ENCODE data around the gene MOCOS.
A peak's percentile ranks its signal among the peaks of the same experiment; 100 is the strongest.

MOCOS gene

DNA sequence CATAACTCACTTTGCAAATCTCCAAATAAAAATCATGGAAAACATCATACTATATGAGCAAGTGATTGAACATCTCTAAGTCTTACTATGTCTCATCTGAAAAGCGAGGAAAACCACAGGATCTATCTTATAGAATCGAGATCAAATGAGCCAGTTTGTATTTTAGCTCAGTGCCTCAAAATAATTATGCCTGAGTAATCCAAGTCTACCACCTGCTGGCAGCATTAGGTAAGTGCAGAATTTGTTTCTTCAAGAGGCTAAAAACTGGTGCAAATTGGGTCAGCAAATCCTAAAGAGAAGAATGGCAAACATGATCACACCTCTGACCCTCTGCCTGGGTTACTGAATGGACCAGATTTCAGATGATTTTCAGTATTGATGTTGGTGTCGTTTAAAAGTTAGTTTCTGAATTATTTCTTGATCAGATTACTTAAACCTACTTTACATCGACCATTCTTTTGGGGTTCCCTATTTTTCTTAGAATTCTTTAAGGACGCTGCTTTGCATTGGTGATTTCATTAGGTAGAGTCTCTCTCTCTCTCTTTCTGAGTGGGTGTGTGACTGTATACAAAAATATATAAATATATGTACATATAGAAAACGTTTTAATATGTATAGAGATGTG lies 97.5 kb downstream of the MOCOS start:
- no peak overlapping the region for H3K27ac ChIP-seq (ENCODE audit: low read length)
- no peaks in the 10 kb centered on the region for H3K9me3 ChIP-seq (ENCODE audit: control insufficient read depth in 2 of 2, low read length in 2 of 2)
- H3K4me1 ChIP-seq (ENCODE audit: control insufficient read depth, insufficient read depth, low read length): no peaks in the 10 kb centered on the region
- peaks cover 0 to 8% of the 10 kb centered on the region in 2 donors for H3K27me3 ChIP-seq (ENCODE audit: control insufficient read depth in 1 of 2, insufficient read depth in 2 of 2, low read length in 2 of 2)
- no peaks in the 10 kb centered on the region for H3K36me3 ChIP-seq (ENCODE audit: control insufficient read depth in 2 of 2, insufficient read depth in 2 of 2, low read length in 2 of 2)
- no peak overlapping the region for H3K9ac ChIP-seq (ENCODE audit: low read length in 2 of 2)
- H3K4me3 ChIP-seq (ENCODE audit: low read length in 2 of 2): no peak overlapping the region

GRCh38 chr18:36287653-36288052 lies 100.4 kb downstream of the MOCOS start:
- Histone ChIP-seq H3K27ac (ENCODE audit: low read length) (no peak overlapping the region), H3K4me1 (ENCODE audit: control insufficient read depth, insufficient read depth, low read length) (no peaks in the 10 kb centered on the region), H3K9ac (ENCODE audit: low read length in 2 of 2) (no peak overlapping the region), H3K36me3 (ENCODE audit: control insufficient read depth in 2 of 2, insufficient read depth in 2 of 2, low read length in 2 of 2) (no peaks in the 10 kb centered on the region), H3K27me3 (ENCODE audit: control insufficient read depth in 1 of 2, insufficient read depth in 2 of 2, low read length in 2 of 2) (peaks cover 0 to 8% of the 10 kb centered on the region in 2 donors), H3K4me3 (ENCODE audit: low read length in 2 of 2) (no peak overlapping the region), H3K9me3 (ENCODE audit: control insufficient read depth in 2 of 2, low read length in 2 of 2) (no peaks in the 10 kb centered on the region)

GRCh38 chr18:36288689-36289088 lies 101.4 kb downstream of the MOCOS start:
- peaks cover 0 to 6% of the 10 kb centered on the region in 2 donors for H3K27me3 ChIP-seq (ENCODE audit: control insufficient read depth in 1 of 2, insufficient read depth in 2 of 2, low read length in 2 of 2)
- no peaks in the 10 kb centered on the region for H3K36me3 ChIP-seq (ENCODE audit: control insufficient read depth in 2 of 2, insufficient read depth in 2 of 2, low read length in 2 of 2)
- no peak overlapping the region for H3K9ac ChIP-seq (ENCODE audit: low read length in 2 of 2)
- no peaks in the 10 kb centered on the region for H3K4me1 ChIP-seq (ENCODE audit: control insufficient read depth, insufficient read depth, low read length)
- H3K4me3 ChIP-seq (ENCODE audit: low read length in 2 of 2): no peak overlapping the region
- no peaks in the 10 kb centered on the region for H3K9me3 ChIP-seq (ENCODE audit: control insufficient read depth in 2 of 2, low read length in 2 of 2)
- no peak overlapping the region for H3K27ac ChIP-seq (ENCODE audit: low read length)

GRCh38 chr18:36294031-36294430 lies 106.7 kb downstream of the MOCOS start:
- H3K9me3 ChIP-seq (ENCODE audit: control insufficient read depth in 2 of 2, low read length in 2 of 2): no peaks in the 10 kb centered on the region
- H3K4me3 ChIP-seq (ENCODE audit: low read length in 2 of 2): no peak overlapping the region
- no peak overlapping the region for H3K9ac ChIP-seq (ENCODE audit: low read length in 2 of 2)
- H3K4me1 ChIP-seq (ENCODE audit: control insufficient read depth, insufficient read depth, low read length): peaks cover 13% of the 10 kb centered on the region
- H3K36me3 ChIP-seq (ENCODE audit: control insufficient read depth in 2 of 2, insufficient read depth in 2 of 2, low read length in 2 of 2): no peaks in the 10 kb centered on the region
- no peak overlapping the region for H3K27ac ChIP-seq (ENCODE audit: low read length)
- peaks cover 2% of the 10 kb centered on the region in 2 donors for H3K27me3 ChIP-seq (ENCODE audit: control insufficient read depth in 1 of 2, insufficient read depth in 2 of 2, low read length in 2 of 2)

DNA sequence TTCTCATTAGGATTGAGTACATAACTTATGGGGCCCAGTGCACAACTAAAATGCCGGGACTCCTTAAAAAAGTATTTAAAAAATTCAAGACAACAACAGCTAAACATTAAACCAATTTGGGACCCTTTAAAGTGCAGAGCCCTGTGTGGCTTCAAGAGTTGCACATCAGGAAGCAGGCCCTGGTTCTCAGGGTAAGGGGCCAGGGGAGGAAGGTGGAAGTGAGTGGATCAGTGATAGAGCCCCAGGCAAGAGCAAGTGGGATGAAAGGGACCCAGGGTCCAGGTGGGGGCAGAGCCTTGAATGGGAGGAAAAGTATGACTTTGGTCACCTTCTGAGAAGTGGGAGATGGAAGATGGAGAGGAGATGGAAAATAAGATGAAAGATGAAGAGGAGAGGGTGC lies 107.9 kb downstream of the MOCOS start:
- Histone ChIP-seq H3K36me3 (ENCODE audit: control insufficient read depth in 2 of 2, insufficient read depth in 2 of 2, low read length in 2 of 2) (no peaks in the 10 kb centered on the region), H3K9ac (ENCODE audit: low read length in 2 of 2) (no peak overlapping the region), H3K9me3 (ENCODE audit: control insufficient read depth in 2 of 2, low read length in 2 of 2) (no peaks in the 10 kb centered on the region), H3K27ac (ENCODE audit: low read length) (no peak overlapping the region), H3K4me1 (ENCODE audit: control insufficient read depth, insufficient read depth, low read length) (peaks cover 13% of the 10 kb centered on the region), H3K4me3 (ENCODE audit: low read length in 2 of 2) (no peak overlapping the region), H3K27me3 (ENCODE audit: control insufficient read depth in 1 of 2, insufficient read depth in 2 of 2, low read length in 2 of 2) (peaks cover 2 to 6% of the 10 kb centered on the region in 2 donors)

DNA sequence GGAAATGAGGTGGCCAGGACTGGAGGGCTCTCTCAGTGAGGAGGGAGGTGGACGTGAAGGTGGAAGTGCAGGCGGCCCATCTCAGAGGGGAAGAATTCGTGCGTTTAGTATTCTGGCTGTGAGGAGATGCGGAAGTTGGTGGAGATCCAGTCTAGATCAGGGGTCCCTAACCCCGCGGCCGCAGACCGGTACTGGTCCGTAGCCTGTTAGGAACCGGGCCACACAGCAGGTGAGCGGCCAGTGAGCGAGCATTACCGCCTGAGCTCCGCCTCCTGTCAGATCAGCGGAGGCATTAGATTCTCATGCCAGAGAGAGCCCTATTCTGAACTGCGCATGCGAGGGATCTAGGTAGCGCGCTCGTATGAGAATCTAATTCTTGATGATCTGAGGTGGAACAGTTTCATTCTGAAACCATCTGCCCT lies 108.6 kb downstream of the MOCOS start:
- Histone ChIP-seq H3K9me3 (ENCODE audit: control insufficient read depth in 2 of 2, low read length in 2 of 2) (no peaks in the 10 kb centered on the region), H3K9ac (ENCODE audit: low read length in 2 of 2) (no peak overlapping the region), H3K4me3 (ENCODE audit: low read length in 2 of 2) (peak overlapping the region; percentile 51 to 78), H3K27me3 (ENCODE audit: control insufficient read depth in 1 of 2, insufficient read depth in 2 of 2, low read length in 2 of 2) (peaks cover 2 to 6% of the 10 kb centered on the region in 2 donors), H3K4me1 (ENCODE audit: control insufficient read depth, insufficient read depth, low read length) (peaks cover 13% of the 10 kb centered on the region), H3K27ac (ENCODE audit: low read length) (no peak overlapping the region), H3K36me3 (ENCODE audit: control insufficient read depth in 2 of 2, insufficient read depth in 2 of 2, low read length in 2 of 2) (no peaks in the 10 kb centered on the region)

GRCh38 chr18:36296650-36297416 lies 109.5 kb downstream of the MOCOS start:
- Histone ChIP-seq H3K27me3 (ENCODE audit: control insufficient read depth in 1 of 2, insufficient read depth in 2 of 2, low read length in 2 of 2) (peaks cover 2 to 6% of the 10 kb centered on the region in 2 donors), H3K4me1 (ENCODE audit: control insufficient read depth, insufficient read depth, low read length) (peaks cover 13% of the 10 kb centered on the region), H3K9me3 (ENCODE audit: control insufficient read depth in 2 of 2, low read length in 2 of 2) (no peaks in the 10 kb centered on the region), H3K9ac (ENCODE audit: low read length in 2 of 2) (peak overlapping the region; percentile 57 to 64), H3K4me3 (ENCODE audit: low read length in 2 of 2) (peak overlapping the region; percentile 78 to 80), H3K36me3 (ENCODE audit: control insufficient read depth in 2 of 2, insufficient read depth in 2 of 2, low read length in 2 of 2) (no peaks in the 10 kb centered on the region), H3K27ac (ENCODE audit: low read length) (peak overlapping the region; percentile 24)

GRCh38 chr18:36297417-36298125 lies 110.3 kb downstream of the MOCOS start, which contains the start of gene FHOD3:
Gene FHOD3 (plus strand): TSS chr18:36297713. CDS start chr18:36297836, 123 bp downstream.
- H3K27me3 ChIP-seq (ENCODE audit: control insufficient read depth in 1 of 2, insufficient read depth in 2 of 2, low read length in 2 of 2): peaks cover 2 to 6% of the 10 kb centered on the region in 2 donors
- peaks cover 13% of the 10 kb centered on the region for H3K4me1 ChIP-seq (ENCODE audit: control insufficient read depth, insufficient read depth, low read length)

DNA sequence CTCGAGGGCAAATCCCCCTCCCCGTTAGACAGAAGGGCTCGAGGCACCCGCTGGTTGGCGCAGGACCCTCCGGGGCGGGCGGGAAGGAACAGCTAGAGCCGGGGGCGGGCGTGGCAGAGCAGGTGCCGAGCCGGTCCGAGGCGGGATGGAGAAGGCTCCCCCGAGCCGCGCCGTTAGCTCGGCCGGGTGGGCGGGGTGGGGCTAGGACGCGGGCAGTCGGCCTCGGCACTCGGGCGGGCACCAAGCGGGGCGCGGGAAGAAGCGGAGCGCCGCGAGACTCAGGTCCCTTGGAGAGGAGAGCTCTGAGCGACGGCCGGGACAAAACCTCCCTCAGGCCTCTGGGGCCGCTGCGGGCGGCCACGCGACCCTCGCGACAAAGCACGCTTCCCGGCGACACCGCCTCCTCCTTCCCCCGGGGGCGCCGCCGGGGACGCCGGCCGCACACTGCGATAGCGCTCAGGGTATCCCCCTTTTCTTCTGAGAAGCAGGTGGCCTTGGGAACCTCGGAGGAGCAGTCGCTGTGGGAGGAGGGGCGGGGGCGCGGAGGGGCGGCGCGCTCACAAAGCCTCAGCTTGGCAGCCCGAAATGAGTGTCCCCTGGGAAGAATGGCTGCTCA lies 110.9 kb downstream of the MOCOS start:
- H3K9ac ChIP-seq (ENCODE audit: low read length in 2 of 2): no peak overlapping the region
- H3K27me3 ChIP-seq (ENCODE audit: control insufficient read depth in 1 of 2, insufficient read depth in 2 of 2, low read length in 2 of 2): peaks cover 2 to 6% of the 10 kb centered on the region in 2 donors
- no peaks in the 10 kb centered on the region for H3K36me3 ChIP-seq (ENCODE audit: control insufficient read depth in 2 of 2, insufficient read depth in 2 of 2, low read length in 2 of 2)
- H3K4me3 ChIP-seq (ENCODE audit: low read length in 2 of 2): peak overlapping the region; percentile 48 to 75
- H3K27ac ChIP-seq (ENCODE audit: low read length): no peak overlapping the region
- no peaks in the 10 kb centered on the region for H3K9me3 ChIP-seq (ENCODE audit: control insufficient read depth in 2 of 2, low read length in 2 of 2)
- H3K4me1 ChIP-seq (ENCODE audit: control insufficient read depth, insufficient read depth, low read length): peaks cover 13% of the 10 kb centered on the region

More at GRCh38 chr18:36297417-36298125, 110.3 kb downstream of the MOCOS start, which contains the start of gene FHOD3:
- Histone ChIP-seq H3K9ac (ENCODE audit: low read length in 2 of 2) (peak within 1 kb of the TSS; percentile 57 to 64), H3K27ac (ENCODE audit: low read length) (peak within 1 kb of the TSS; percentile 24), H3K36me3 (ENCODE audit: control insufficient read depth in 2 of 2, insufficient read depth in 2 of 2, low read length in 2 of 2) (no peaks in the 10 kb centered on the region), H3K9me3 (ENCODE audit: control insufficient read depth in 2 of 2, low read length in 2 of 2) (no peaks in the 10 kb centered on the region), H3K4me3 (ENCODE audit: low read length in 2 of 2) (peak within 1 kb of the TSS; percentile 78 to 80)

- Histone ChIP-seq H3K4me3 (ENCODE audit: low read length in 2 of 2) (no peak overlapping the region), H3K27ac (ENCODE audit: low read length) (no peak overlapping the region), H3K4me1 (ENCODE audit: control insufficient read depth, insufficient read depth, low read length) (peaks cover 13% of the 10 kb centered on the region), H3K9me3 (ENCODE audit: control insufficient read depth in 2 of 2, low read length in 2 of 2) (no peaks in the 10 kb centered on the region), H3K36me3 (ENCODE audit: control insufficient read depth in 2 of 2, insufficient read depth in 2 of 2, low read length in 2 of 2) (no peaks in the 10 kb centered on the region), H3K9ac (ENCODE audit: low read length in 2 of 2) (no peak overlapping the region), H3K27me3 (ENCODE audit: control insufficient read depth in 1 of 2, insufficient read depth in 2 of 2, low read length in 2 of 2) (peaks cover 2 to 6% of the 10 kb centered on the region in 2 donors)
These were observed 111.7 kb downstream of the MOCOS start for GRCh38 chr18:36299015-36299414.

Data from stomach smooth muscle (tissue), 2 donors.